HCEC 1CT (cell line): Measurements from ENCODE around the gene ASPHD1.

Source experiments
- DNase-seq: peaks from one replicate; pipeline ENCODE4 v3.0.0-alpha.2; 2017

The ASPHD1 gene

GRCh38 chr16:29947897-29948296 is 47.6 kb downstream of the ASPHD1 start:
- DNase-seq = no peak

- no peak for DNase-seq
Measured at GRCh38 chr16:29950806-29951461, 50.6 kb downstream of the ASPHD1 start.

GRCh38 chr16:29951625-29952365 is 51.5 kb downstream of the ASPHD1 start:
- DNase-seq = no peak
